ENCODE measurements around the gene FOXK2. TPM values are rescaled to one million over a fixed set of nuclear protein-coding genes. Genes with fewer than 3 reads are reported as not detected.

FOXK2 gene
- total RNA-seq, 1 donor, result 29.3 TPM

DNA sequence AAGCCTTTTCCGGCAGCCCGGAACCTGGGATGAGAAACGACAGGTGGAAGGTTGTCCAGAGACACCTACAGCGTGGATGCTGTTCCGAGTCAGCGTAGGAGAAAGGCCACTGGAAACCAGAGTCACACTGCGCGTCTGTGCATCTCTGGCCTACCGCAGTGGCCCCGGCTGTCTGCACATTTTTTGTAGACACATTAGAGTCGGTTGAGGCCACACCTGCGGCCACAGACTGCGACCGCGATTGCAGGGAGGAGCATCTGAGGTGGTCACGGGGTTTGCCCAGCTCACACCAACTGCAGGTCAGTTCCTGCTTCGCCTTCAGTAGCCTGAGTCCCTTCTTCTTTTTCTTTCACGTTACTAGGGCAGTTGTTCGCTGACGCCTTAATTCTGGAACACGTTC, 76.4 kb downstream of the FOXK2 start:
- Histone ChIP-seq H3K36me3 (ENCODE audit: insufficient read depth, low read length) (peaks cover 39% of the 10 kb centered on the region), H3K27me3 (ENCODE audit: insufficient read depth, low read length) (no peaks in the 10 kb centered on the region)

DNA sequence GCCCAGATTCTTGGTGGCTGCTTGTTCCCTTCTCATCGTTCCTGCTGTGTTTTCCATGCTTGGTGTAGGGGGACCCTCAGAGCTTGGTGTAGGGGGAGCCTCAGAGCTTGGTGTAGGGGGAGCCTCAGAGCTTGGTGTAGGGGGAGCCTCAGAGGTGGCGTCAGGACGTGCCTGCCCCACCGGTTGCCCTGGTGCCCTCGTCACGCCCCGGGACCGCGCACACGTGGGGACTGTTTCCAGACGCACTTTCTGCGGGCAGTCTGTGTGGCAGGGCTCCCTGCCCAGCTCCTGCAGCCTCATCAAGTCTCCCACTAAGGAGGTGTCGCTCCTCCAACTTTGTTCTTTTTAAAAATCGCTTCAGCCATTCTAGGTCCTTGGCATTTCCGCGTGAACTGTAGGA, 76.8 kb downstream of the FOXK2 start:
- Histone ChIP-seq H3K79me2 (ENCODE audit: insufficient read depth, low read length) (peaks cover 54% of the 10 kb centered on the region), H3K4me3 (ENCODE audit: insufficient read depth, low read length) (no peak overlapping the region), H3K27me3 (ENCODE audit: insufficient read depth, low read length) (no peaks in the 10 kb centered on the region), H4K20me1 (ENCODE audit: insufficient read depth, low read length) (peaks cover 9% of the 10 kb centered on the region), H3K27ac (ENCODE audit: low read depth, low read length) (no peak overlapping the region), H3K4me2 (ENCODE audit: insufficient read depth, low read length) (no peak overlapping the region), H3K9me3 (ENCODE audit: low read depth, low read length) (no peaks in the 10 kb centered on the region), H3K36me3 (ENCODE audit: insufficient read depth, low read length) (peaks cover 42% of the 10 kb centered on the region), H2AFZ (ENCODE audit: low read length) (no peak overlapping the region), H3K4me1 (ENCODE audit: insufficient read depth, low read length) (peaks cover 18% of the 10 kb centered on the region)
- DNase-seq (ENCODE audit: insufficient read length, low spot score, missing footprints), result no peak
- TF ChIP-seq CTCF (IDR thresholded peaks at IDR 0.05; ENCODE audit: extremely low read depth, low read depth, low read length), result no peak

More for the DNA sequence above, 76.4 kb downstream of the FOXK2 start:
- Histone ChIP-seq H3K79me2 (ENCODE audit: insufficient read depth, low read length) (peaks cover 50% of the 10 kb centered on the region), H3K4me2 (ENCODE audit: insufficient read depth, low read length) (no peak overlapping the region), H3K9me3 (ENCODE audit: low read depth, low read length) (no peaks in the 10 kb centered on the region), H3K27ac (ENCODE audit: low read depth, low read length) (no peak overlapping the region), H4K20me1 (ENCODE audit: insufficient read depth, low read length) (peaks cover 11% of the 10 kb centered on the region), H3K4me1 (ENCODE audit: insufficient read depth, low read length) (peaks cover 18% of the 10 kb centered on the region), H3K4me3 (ENCODE audit: insufficient read depth, low read length) (no peak overlapping the region), H2AFZ (ENCODE audit: low read length) (no peak overlapping the region)
- no peak for TF ChIP-seq CTCF (IDR thresholded peaks at IDR 0.05; ENCODE audit: extremely low read depth, low read depth, low read length)
- DNase-seq (ENCODE audit: insufficient read length, low spot score, missing footprints), result no peak

DNA sequence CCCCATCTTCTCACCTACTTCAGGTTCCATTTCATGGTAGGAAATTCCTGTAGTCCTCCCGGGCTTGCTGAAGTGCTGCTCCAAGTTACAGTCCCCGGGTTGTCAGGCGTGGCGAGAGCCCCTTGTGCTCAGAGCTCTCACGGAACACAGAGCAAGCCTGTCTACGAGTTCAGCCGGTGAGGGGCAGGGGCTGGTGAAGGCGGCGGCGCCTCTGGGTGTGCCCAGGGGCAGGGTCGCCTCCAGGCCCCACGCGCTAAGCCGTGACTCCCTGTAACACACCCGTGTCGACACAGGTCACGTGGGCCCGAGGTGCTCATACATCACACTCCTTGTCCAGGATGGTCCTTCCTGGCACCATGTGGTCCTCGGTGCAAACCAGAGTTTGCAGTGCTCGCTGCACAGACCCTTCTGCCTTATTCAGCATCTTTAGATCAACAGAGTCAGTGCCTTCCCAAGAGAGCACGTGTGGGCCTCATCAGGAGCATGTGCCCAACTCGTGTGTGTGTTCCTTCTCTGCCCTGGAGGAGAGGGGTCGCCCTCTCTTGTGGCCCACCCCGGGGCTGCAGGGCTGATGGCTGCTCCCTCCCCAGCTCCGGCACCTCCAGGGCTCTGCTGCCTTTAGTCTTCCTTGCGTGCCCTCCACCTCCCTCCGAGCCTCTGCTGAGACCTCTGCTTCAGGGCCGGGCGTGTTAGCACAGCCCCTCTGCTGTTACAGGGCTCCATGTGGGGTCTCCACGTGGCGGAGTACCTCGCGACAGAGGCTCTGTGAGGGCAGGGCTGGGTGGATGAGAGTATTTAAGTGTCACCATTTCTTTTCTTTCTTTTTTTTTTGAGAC, 77.5 kb downstream of the FOXK2 start:
- Histone ChIP-seq H4K20me1 (ENCODE audit: insufficient read depth, low read length) (peaks cover 8% of the 10 kb centered on the region), H3K4me3 (ENCODE audit: insufficient read depth, low read length) (no peak overlapping the region), H3K27me3 (ENCODE audit: insufficient read depth, low read length) (no peaks in the 10 kb centered on the region), H3K36me3 (ENCODE audit: insufficient read depth, low read length) (peaks cover 49% of the 10 kb centered on the region), H3K9me3 (ENCODE audit: low read depth, low read length) (no peaks in the 10 kb centered on the region), H3K4me1 (ENCODE audit: insufficient read depth, low read length) (peaks cover 18% of the 10 kb centered on the region), H2AFZ (ENCODE audit: low read length) (no peak overlapping the region), H3K4me2 (ENCODE audit: insufficient read depth, low read length) (no peak overlapping the region), H3K27ac (ENCODE audit: low read depth, low read length) (no peak overlapping the region), H3K79me2 (ENCODE audit: insufficient read depth, low read length) (peaks cover 60% of the 10 kb centered on the region)
- peak; percentile 80 for DNase-seq (ENCODE audit: insufficient read length, low spot score, missing footprints)
- no peak for TF ChIP-seq CTCF (IDR thresholded peaks at IDR 0.05; ENCODE audit: extremely low read depth, low read depth, low read length)

- Histone ChIP-seq H3K4me3 (ENCODE audit: insufficient read depth, low read length) (no peak overlapping the region), H3K4me2 (ENCODE audit: insufficient read depth, low read length) (peak overlapping the region; percentile 14), H3K79me2 (ENCODE audit: insufficient read depth, low read length) (peaks cover 70% of the 10 kb centered on the region), H4K20me1 (ENCODE audit: insufficient read depth, low read length) (peaks cover 4% of the 10 kb centered on the region), H3K27me3 (ENCODE audit: insufficient read depth, low read length) (no peaks in the 10 kb centered on the region), H3K4me1 (ENCODE audit: insufficient read depth, low read length) (peaks cover 15% of the 10 kb centered on the region), H2AFZ (ENCODE audit: low read length) (no peak overlapping the region), H3K36me3 (ENCODE audit: insufficient read depth, low read length) (peaks cover 63% of the 10 kb centered on the region), H3K9me3 (ENCODE audit: low read depth, low read length) (no peaks in the 10 kb centered on the region), H3K27ac (ENCODE audit: low read depth, low read length) (peak overlapping the region; percentile 82)
- no peak for TF ChIP-seq CTCF (IDR thresholded peaks at IDR 0.05; ENCODE audit: extremely low read depth, low read depth, low read length)
- peak; percentile 98 for DNase-seq (ENCODE audit: insufficient read length, low spot score, missing footprints)
Measured at GRCh38 chr17:82598256-82599119, 79.0 kb downstream of the FOXK2 start.

Measured in osteoblast (primary cell).